Gastroesophageal sphincter (tissue), 4 donors: ENCODE data around the gene CXCL17. TPM values are rescaled to one million over a fixed set of nuclear protein-coding genes. Genes with fewer than 3 reads are reported as not detected.
"Not testable (repeated sequence)": the region's sequence is repeated elsewhere in the genome, so short reads cannot be mapped to it uniquely, and the experiment has no call there.

Source experiments
- ATAC-seq: fragments of 150-250 bp; one replicate; pipeline ENCODE4 v1.9.1; 2016; ENCODE audit warnings: mild to moderate bottlenecking, moderate library complexity
- H3K27ac ChIP-seq, 4 donors: fragments of 200-600 bp; sonication (generic) in 3 of 4; 1 replicate in 3 of 4; 2 replicates in 1 of 4; pipeline ENCODE4 v1.5.1; 2016 to 2019
- H3K27me3 ChIP-seq: fragments of 200-600 bp; sonication (generic); one replicate; pipeline ENCODE4 v1.5.1; 2019
- H3K36me3 ChIP-seq, 2 donors: fragments of 200-600 bp; sonication (generic); one replicate each; pipeline ENCODE4 v1.5.1; 2019; ENCODE audit warnings: control low read depth in 1 of 2
- H3K4me1 ChIP-seq, 3 donors: fragments of 200-600 bp; sonication (generic); 1 replicate in 2 of 3; 2 replicates in 1 of 3; pipeline ENCODE4 v1.5.1; 2016 to 2019; ENCODE audit warnings: control low read depth in 2 of 3
- H3K4me3 ChIP-seq, 2 donors: fragments of 200-600 bp; sonication (generic); one replicate each; pipeline ENCODE4 v1.5.1; 2019; ENCODE audit warnings: mild to moderate bottlenecking in 1 of 2, moderate library complexity in 1 of 2
- H3K9me3 ChIP-seq, 3 donors: fragments of 200-600 bp; sonication (generic); one replicate each; pipeline ENCODE4 v1.5.1; 2017 to 2019; ENCODE audit warnings: control low read depth in 2 of 3
- CTCF ChIP-seq, 4 experiments: fragments of 200-600 bp in 2 of 4; fragments of 450-650 bp in 2 of 4; sonication (generic) in 1 of 4; IDR thresholded peaks; one replicate each; pipeline ENCODE4 v1.5.1; 2017 to 2019; ENCODE audit warnings: antibody characterized with exemption in 4 of 4, mild to moderate bottlenecking in 2 of 4, moderate library complexity in 2 of 4
- EP300 ChIP-seq: sonication (generic); formaldehyde crosslinking; IDR thresholded peaks from one replicate; pipeline ENCODE4 v1.6.1; 2017; ENCODE audit warnings: antibody characterized with exemption, mild to moderate bottlenecking
- POLR2A ChIP-seq, 2 donors: fragments of 450-650 bp; IDR thresholded peaks; one replicate each; pipeline ENCODE4 v1.6.1; 2017; ENCODE audit warnings: antibody characterized with exemption in 2 of 2, mild to moderate bottlenecking in 2 of 2, moderate library complexity in 1 of 2
- POLR2AphosphoS5 ChIP-seq: sonication (generic); formaldehyde crosslinking; IDR thresholded peaks from one replicate; pipeline ENCODE4 v1.6.1; 2017; ENCODE audit warnings: antibody characterized with exemption
- WGBS, 2 donors: methylation state at CpG; one replicate each; pipeline ENCODE4 v1.1.5; 2018; ENCODE audit warnings: low coverage in 1 of 2; 5-methylcytosine and 5-hydroxymethylcytosine counted together
- total RNA-seq, 4 donors: library from RNA; depleted of rRNA; stranded (reverse); fragments of >200 nt; gene quantifications; one replicate each; pipeline ENCODE4 v1.1.0, GENCODE V29; 2016

Gene CXCL17
- total RNA-seq, result 1 to 10 TPM in 1 of 4 donors, not detected in 3; 6.5 TPM

GRCh38 chr19:42442833-42443232 lies at the start of gene CXCL17:
Gene CXCL17 (minus strand): TSS chr19:42442946. CDS start chr19:42442832, 114 bp downstream.
- ATAC-seq, result no peak
- Histone ChIP-seq H3K9me3 (no peaks in the 10 kb centered on the region), H3K27me3 (no peaks in the 10 kb centered on the region), H3K27ac (no peak within 1 kb of the TSS), H3K4me3 (no peak within 1 kb of the TSS), H3K36me3 (no peaks in the 10 kb centered on the region), H3K4me1 (peaks cover 0 to 10% (median 0%) of the 10 kb centered on the region in 3 donors)
- TF ChIP-seq EP300 (no peak), CTCF (IDR thresholded peaks at IDR 0.05) (no peak), POLR2A (IDR thresholded peaks at IDR 0.05) (no peak), POLR2AphosphoS5 (no peak)
- 95 to 98% methylated on average over 6 to 7 of the region's 7 CpGs for WGBS, 2 donors

GRCh38 chr19:42488783-42489521 lies 46.2 kb upstream of the CXCL17 start:
- Histone ChIP-seq H3K36me3 (no peaks in the 10 kb centered on the region), H3K4me3 (no peak overlapping the region), H3K4me1 (no peaks in the 10 kb centered on the region), H3K9me3 (no peaks in the 10 kb centered on the region), H3K27ac (no peak overlapping the region), H3K27me3 (no peaks in the 10 kb centered on the region)
- no peak for ATAC-seq
- no peak for TF ChIP-seq POLR2A (IDR thresholded peaks at IDR 0.05)
- no peak for TF ChIP-seq EP300
- TF ChIP-seq POLR2AphosphoS5, result no peak
- TF ChIP-seq CTCF (IDR thresholded peaks at IDR 0.05), result no peak
- WGBS, 2 donors, result 71 to 79% methylated on average over 5 to 6 of the region's 6 CpGs

GRCh38 chr19:42487798-42488178 lies 45.0 kb upstream of the CXCL17 start:
- WGBS, 2 donors, result 91 to 95% methylated on average over 3 of the region's 3 CpGs
- Histone ChIP-seq H3K9me3 (no peaks in the 10 kb centered on the region), H3K27ac (no peak overlapping the region), H3K36me3 (no peaks in the 10 kb centered on the region), H3K4me3 (no peak overlapping the region), H3K4me1 (no peaks in the 10 kb centered on the region), H3K27me3 (no peaks in the 10 kb centered on the region)
- no peak for TF ChIP-seq CTCF (IDR thresholded peaks at IDR 0.05)
- no peak for TF ChIP-seq EP300
- TF ChIP-seq POLR2AphosphoS5, result no peak
- TF ChIP-seq POLR2A (IDR thresholded peaks at IDR 0.05), result no peak
- ATAC-seq, result no peak

GRCh38 chr19:42487032-42487797 lies 44.5 kb upstream of the CXCL17 start:
- ATAC-seq, result no peak
- no peak overlapping the region for H3K4me3 ChIP-seq
- no peaks in the 10 kb centered on the region for H3K4me1 ChIP-seq
- no peaks in the 10 kb centered on the region for H3K36me3 ChIP-seq
- 68 to 81% methylated on average over 3 of the region's 3 CpGs for WGBS, 2 donors
- no peaks in the 10 kb centered on the region for H3K27me3 ChIP-seq
- H3K27ac ChIP-seq, result no peak overlapping the region
- TF ChIP-seq CTCF (IDR thresholded peaks at IDR 0.05) (no peak), EP300 (no peak), POLR2AphosphoS5 (no peak), POLR2A (IDR thresholded peaks at IDR 0.05) (no peak)
- H3K9me3 ChIP-seq, result no peaks in the 10 kb centered on the region

GRCh38 chr19:42485036-42485435 lies 42.3 kb upstream of the CXCL17 start:
- not testable (repeated sequence) for H3K27me3 ChIP-seq, H3K36me3 ChIP-seq, H3K4me3 ChIP-seq, H3K4me1 ChIP-seq, H3K27ac ChIP-seq, H3K9me3 ChIP-seq, ATAC-seq
- WGBS, 2 donors, result 67 to 82% methylated on average over 3 to 4 of the region's 4 CpGs
